ENCODE measurements around the gene PLPP2. TPM values are rescaled to one million over a fixed set of nuclear protein-coding genes. Genes with fewer than 3 reads are reported as not detected.

PLPP2 gene
- total and polyA plus RNA-seq, 2 donors (not counting 1 experiment from before 2014, with no cell fraction given): 1.8 to 26.6 TPM

DNA sequence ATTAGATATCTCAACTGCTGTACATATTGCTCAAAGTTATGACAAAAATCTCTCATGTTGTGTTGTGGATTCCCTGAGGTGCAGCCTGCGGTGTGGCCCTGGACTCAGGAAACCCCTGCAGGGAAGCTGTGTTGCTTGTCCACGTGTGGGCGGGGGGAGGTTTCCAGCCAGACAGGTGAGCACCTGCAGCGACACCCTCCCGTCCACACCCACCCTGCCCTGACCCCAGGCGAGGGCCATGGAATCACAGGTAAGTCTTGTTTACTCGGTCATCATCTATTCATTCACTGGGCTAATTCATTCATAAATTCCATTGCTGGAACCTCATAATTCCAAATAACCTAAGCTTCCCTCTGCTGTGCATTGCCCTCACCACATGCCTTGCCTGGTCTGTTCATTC is 14.1 kb downstream of the PLPP2 start:
- no peak for TF ChIP-seq CTCF (conservative IDR thresholded peaks at IDR 0.05 in 1 of 2, IDR thresholded peaks at IDR 0.05 in 1 of 2; ENCODE audit: low read depth in 1 of 2, low read length in 2 of 2)
- no peak for TF ChIP-seq EZH2 (IDR thresholded peaks at IDR 0.05; ENCODE audit: low read length, missing control alignments)
- H3K4me1 ChIP-seq (ENCODE audit: control insufficient read depth, extremely low read depth, insufficient read depth, low read length): no peaks in the 10 kb centered on the region

DNA sequence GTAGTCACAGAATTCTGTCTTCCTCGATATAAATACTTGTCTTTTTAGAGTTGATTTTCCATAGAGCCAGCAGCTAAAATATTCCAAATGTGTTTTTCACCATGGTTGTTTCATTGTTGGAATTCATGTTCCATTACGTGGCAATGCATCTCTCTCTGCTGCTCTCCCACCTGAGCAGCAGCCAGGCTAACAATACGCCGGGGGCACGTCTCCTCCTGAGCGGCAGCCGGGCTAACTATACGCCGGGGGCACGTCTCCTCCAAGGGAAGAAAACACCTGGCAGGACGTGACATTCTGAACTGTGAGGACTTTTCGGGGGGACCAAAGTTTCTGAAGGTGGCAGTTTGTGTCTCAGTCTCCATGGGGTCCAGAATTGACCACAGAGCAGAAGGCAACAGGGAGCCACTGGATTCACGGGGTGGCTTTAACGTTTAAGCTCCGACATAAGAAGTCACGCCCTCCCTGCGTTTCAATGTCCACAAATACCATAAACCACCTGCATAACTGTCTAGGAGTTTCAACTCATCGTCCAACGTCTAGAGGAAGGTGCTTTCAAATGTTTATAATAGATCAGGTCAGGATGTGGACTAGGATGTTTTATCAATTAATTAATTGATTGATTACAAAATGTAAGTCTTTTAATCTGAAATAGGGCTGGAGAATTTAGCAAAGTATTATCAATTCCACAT is 15.1 kb downstream of the PLPP2 start:
- no peak for DNase-seq (ENCODE audit: low read depth in 2 of 2)
- no peak overlapping the region for H3K4me3 ChIP-seq (replicated peaks in 1 of 4; ENCODE audit: control extremely low read depth in 1 of 4, insufficient read depth in 1 of 4, low read depth in 3 of 4, low read length in 4 of 4)
- no peak overlapping the region for H2AFZ ChIP-seq (ENCODE audit: low read length)
- no peaks in the 10 kb centered on the region for H3K79me2 ChIP-seq (ENCODE audit: control insufficient read depth, insufficient read depth, low read length)
- no peaks in the 10 kb centered on the region for H3K27me3 ChIP-seq (ENCODE audit: control insufficient read depth, insufficient read depth, low read length)
- H3K9ac ChIP-seq (ENCODE audit: insufficient read depth, low read length): no peak overlapping the region
- no peaks in the 10 kb centered on the region for H3K4me1 ChIP-seq (ENCODE audit: control insufficient read depth, extremely low read depth, insufficient read depth, low read length)
- H4K20me1 ChIP-seq (ENCODE audit: control insufficient read depth, extremely low read depth, insufficient read depth, low read length): no peaks in the 10 kb centered on the region
- no peak overlapping the region for H3K27ac ChIP-seq (ENCODE audit: insufficient read depth, low read length)
- TF ChIP-seq EZH2 (IDR thresholded peaks at IDR 0.05; ENCODE audit: low read length, missing control alignments) (no peak), CTCF (conservative IDR thresholded peaks at IDR 0.05 in 1 of 2, IDR thresholded peaks at IDR 0.05 in 1 of 2; ENCODE audit: low read depth in 1 of 2, low read length in 2 of 2) (no peak)
- no peaks in the 10 kb centered on the region for H3K36me3 ChIP-seq (ENCODE audit: control insufficient read depth, insufficient read depth, low read length)
- no peak overlapping the region for H3K4me2 ChIP-seq (ENCODE audit: extremely low read depth, insufficient read depth, low read length)
- H3K9me3 ChIP-seq (ENCODE audit: control insufficient read depth, insufficient read depth, low read depth, low read length): no peaks in the 10 kb centered on the region

More for the DNA sequence above, 14.1 kb downstream of the PLPP2 start:
- Histone ChIP-seq H3K27ac (ENCODE audit: insufficient read depth, low read length) (no peak overlapping the region), H2AFZ (ENCODE audit: low read length) (no peak overlapping the region), H3K9me3 (ENCODE audit: control insufficient read depth, insufficient read depth, low read depth, low read length) (no peaks in the 10 kb centered on the region), H4K20me1 (ENCODE audit: control insufficient read depth, extremely low read depth, insufficient read depth, low read length) (no peaks in the 10 kb centered on the region), H3K36me3 (ENCODE audit: control insufficient read depth, insufficient read depth, low read length) (no peaks in the 10 kb centered on the region), H3K4me3 (replicated peaks in 1 of 4; ENCODE audit: control extremely low read depth in 1 of 4, insufficient read depth in 1 of 4, low read depth in 3 of 4, low read length in 4 of 4) (no peak overlapping the region), H3K27me3 (ENCODE audit: control insufficient read depth, insufficient read depth, low read length) (no peaks in the 10 kb centered on the region), H3K4me2 (ENCODE audit: extremely low read depth, insufficient read depth, low read length) (no peak overlapping the region), H3K9ac (ENCODE audit: insufficient read depth, low read length) (no peak overlapping the region), H3K79me2 (ENCODE audit: control insufficient read depth, insufficient read depth, low read length) (no peaks in the 10 kb centered on the region)
- DNase-seq (ENCODE audit: low read depth in 2 of 2): no peak

DNA sequence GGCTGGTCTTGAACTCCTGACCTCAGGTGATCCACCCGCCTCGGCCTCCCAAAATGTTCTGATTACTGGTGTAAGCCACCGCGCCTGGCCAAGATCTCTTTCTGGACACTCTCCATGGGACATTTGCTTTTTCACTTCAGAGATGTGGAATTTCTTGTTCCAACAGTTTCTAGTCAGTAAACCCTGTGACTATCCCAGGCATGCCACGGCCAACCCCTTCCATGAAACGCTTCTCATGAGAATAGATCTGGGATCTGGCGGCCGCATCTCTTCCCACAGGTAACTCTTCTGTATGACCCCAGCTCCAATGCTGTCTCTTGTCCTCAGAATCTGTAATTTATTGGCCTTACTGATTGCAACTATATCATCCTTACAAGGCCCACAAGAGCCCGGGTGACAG is 16.2 kb downstream of the PLPP2 start:
- H3K27ac ChIP-seq (ENCODE audit: insufficient read depth, low read length): no peak overlapping the region
- H3K27me3 ChIP-seq (ENCODE audit: control insufficient read depth, insufficient read depth, low read length): no peaks in the 10 kb centered on the region
- no peak for DNase-seq (ENCODE audit: low read depth in 2 of 2)

More for the DNA sequence above, 16.2 kb downstream of the PLPP2 start:
- Histone ChIP-seq H3K9me3 (ENCODE audit: control insufficient read depth, insufficient read depth, low read depth, low read length) (no peaks in the 10 kb centered on the region), H3K9ac (ENCODE audit: insufficient read depth, low read length) (no peak overlapping the region), H3K4me1 (ENCODE audit: control insufficient read depth, extremely low read depth, insufficient read depth, low read length) (no peaks in the 10 kb centered on the region), H3K79me2 (ENCODE audit: control insufficient read depth, insufficient read depth, low read length) (no peaks in the 10 kb centered on the region), H3K36me3 (ENCODE audit: control insufficient read depth, insufficient read depth, low read length) (no peaks in the 10 kb centered on the region), H2AFZ (ENCODE audit: low read length) (no peak overlapping the region), H3K4me2 (ENCODE audit: extremely low read depth, insufficient read depth, low read length) (no peak overlapping the region), H4K20me1 (ENCODE audit: control insufficient read depth, extremely low read depth, insufficient read depth, low read length) (no peaks in the 10 kb centered on the region), H3K4me3 (replicated peaks in 1 of 4; ENCODE audit: control extremely low read depth in 1 of 4, insufficient read depth in 1 of 4, low read depth in 3 of 4, low read length in 4 of 4) (no peak overlapping the region)
- TF ChIP-seq CTCF (conservative IDR thresholded peaks at IDR 0.05 in 1 of 2, IDR thresholded peaks at IDR 0.05 in 1 of 2; ENCODE audit: low read depth in 1 of 2, low read length in 2 of 2) (no peak), EZH2 (IDR thresholded peaks at IDR 0.05; ENCODE audit: low read length, missing control alignments) (no peak)

Measured in fibroblast of lung (primary cell).